Measurements from ENCODE around the gene SLC2A4.

SLC2A4 gene

GRCh38 chr17:7248796-7249195 is 32.7 kb upstream of the SLC2A4 start:
- DNase-seq, result no peak

GRCh38 chr17:7249214-7249613 is 32.3 kb upstream of the SLC2A4 start:
- no peak for DNase-seq

GRCh38 chr17:7249830-7250229 is 31.7 kb upstream of the SLC2A4 start:
- peak; percentile 38 for DNase-seq

- peak; percentile 32 for DNase-seq
These were observed 30.6 kb upstream of the SLC2A4 start for GRCh38 chr17:7250695-7251627.

- peak; percentile 100 for DNase-seq
These were observed 29.8 kb upstream of the SLC2A4 start, which contains the start of gene CTDNEP1 for GRCh38 chr17:7251661-7252175. Gene CTDNEP1 (minus strand): TSS chr17:7251734. CDS start chr17:7251296, 438 bp downstream.

GRCh38 chr17:7252176-7253043 is 29.1 kb upstream of the SLC2A4 start, which contains the start of gene ELP5:
Gene ELP5 (plus strand): TSS chr17:7252215. CDS start chr17:7252551, 336 bp downstream.
- DNase-seq, result peak; percentile 95

GRCh38 chr17:7253082-7253481 is 28.4 kb upstream of the SLC2A4 start:
- no peak for DNase-seq

- DNase-seq, result no peak
These were observed 27.0 kb upstream of the SLC2A4 start for GRCh38 chr17:7254511-7254910.

- no peak for DNase-seq
These were observed 24.6 kb upstream of the SLC2A4 start for GRCh38 chr17:7256766-7257456.

GRCh38 chr17:7258731-7259554 is 22.6 kb upstream of the SLC2A4 start:
- peak; percentile 65 for DNase-seq

- DNase-seq, result no peak
These were observed 22.0 kb upstream of the SLC2A4 start for GRCh38 chr17:7259555-7259889.

GRCh38 chr17:7260151-7260550 is 21.4 kb upstream of the SLC2A4 start:
- DNase-seq, result no peak

- peak; percentile 77 for DNase-seq
These were observed 20.7 kb upstream of the SLC2A4 start for GRCh38 chr17:7260651-7261378.

- peak; percentile 33 for DNase-seq
These were observed 19.9 kb upstream of the SLC2A4 start for GRCh38 chr17:7261379-7262191.

GRCh38 chr17:7262192-7262934 is 19.2 kb upstream of the SLC2A4 start, which contains the start of gene CLDN7:
Gene CLDN7 (minus strand): TSS chr17:7262478. CDS start chr17:7262043, 435 bp downstream.
- DNase-seq, result no peak

GRCh38 chr17:7262935-7263800 is 18.4 kb upstream of the SLC2A4 start:
- DNase-seq, result peak; percentile 72

- no peak for DNase-seq
These were observed 17.8 kb upstream of the SLC2A4 start for GRCh38 chr17:7263801-7264078.

- no peak for DNase-seq
These were observed 14.7 kb upstream of the SLC2A4 start for GRCh38 chr17:7266784-7267183.
